ENCODE data around the gene INSYN1.
"Not testable (repeated sequence)": the region's sequence is repeated elsewhere in the genome, so short reads cannot be mapped to it uniquely, and the experiment has no call there.

The INSYN1 gene, protein sequence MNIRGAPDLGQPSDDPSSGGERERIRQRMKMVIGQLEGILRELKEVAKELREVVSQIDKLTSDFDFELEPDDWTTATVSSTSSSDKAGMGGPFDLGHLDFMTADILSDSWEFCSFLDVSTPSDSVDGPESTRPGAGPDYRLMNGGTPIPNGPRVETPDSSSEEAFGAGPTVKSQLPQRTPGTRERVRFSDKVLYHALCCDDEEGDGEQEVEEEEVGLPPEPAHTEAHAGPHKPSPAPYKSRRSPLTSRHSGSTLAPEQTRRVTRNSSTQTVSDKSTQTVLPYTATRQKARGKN

DNA sequence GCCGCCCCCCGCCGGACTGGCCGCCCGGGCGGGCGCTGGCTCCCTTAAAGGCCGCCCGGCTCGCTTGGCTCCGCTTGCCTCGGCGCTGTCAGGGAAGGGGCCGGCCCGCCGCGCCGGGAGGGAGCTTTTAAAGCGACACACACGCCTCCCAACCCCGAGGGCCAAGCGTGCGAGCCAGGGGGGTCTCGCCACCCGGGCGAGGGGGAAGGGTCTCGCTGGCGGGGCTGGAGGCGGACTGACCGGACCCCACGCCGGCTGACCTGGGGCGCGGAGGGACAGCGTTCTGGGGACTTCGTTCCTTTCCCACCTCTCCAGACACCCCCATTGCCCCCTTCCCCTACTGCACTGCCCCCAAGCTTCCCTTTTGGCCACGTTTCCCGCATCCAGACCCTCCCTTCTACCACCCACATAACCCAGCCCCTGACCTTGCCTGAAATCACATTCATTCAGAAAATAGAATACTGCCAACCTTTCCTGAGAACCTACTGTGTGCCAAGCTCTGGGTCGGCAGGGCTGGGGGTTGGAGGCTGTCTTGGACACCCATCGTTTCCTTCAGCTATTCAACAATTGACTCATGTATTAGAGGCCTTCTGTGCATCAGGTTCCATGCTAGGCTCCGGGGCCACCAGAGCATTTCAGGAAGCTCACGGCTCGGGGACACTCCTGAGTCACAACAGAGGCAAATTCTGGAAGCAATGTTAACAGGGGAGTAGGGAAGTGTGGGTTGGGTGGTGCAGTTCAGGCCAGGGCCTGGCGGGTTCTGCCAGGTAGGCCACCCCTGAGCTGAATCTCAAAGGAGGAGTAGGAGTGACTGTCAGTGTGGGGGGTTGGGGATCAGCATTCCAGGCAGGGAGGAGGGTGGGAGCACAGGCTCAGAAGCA is at the start of gene INSYN1:
Gene INSYN1, minus strand, starts transcription at position 102 of the 881 bp plus-strand sequence. CDS start 2,221 bp downstream, outside the sequence.
- DNase-seq = no peak

GRCh38 chr15:73802431-73803041 is 49.4 kb upstream of the INSYN1 start:
- no peak for DNase-seq

DNA sequence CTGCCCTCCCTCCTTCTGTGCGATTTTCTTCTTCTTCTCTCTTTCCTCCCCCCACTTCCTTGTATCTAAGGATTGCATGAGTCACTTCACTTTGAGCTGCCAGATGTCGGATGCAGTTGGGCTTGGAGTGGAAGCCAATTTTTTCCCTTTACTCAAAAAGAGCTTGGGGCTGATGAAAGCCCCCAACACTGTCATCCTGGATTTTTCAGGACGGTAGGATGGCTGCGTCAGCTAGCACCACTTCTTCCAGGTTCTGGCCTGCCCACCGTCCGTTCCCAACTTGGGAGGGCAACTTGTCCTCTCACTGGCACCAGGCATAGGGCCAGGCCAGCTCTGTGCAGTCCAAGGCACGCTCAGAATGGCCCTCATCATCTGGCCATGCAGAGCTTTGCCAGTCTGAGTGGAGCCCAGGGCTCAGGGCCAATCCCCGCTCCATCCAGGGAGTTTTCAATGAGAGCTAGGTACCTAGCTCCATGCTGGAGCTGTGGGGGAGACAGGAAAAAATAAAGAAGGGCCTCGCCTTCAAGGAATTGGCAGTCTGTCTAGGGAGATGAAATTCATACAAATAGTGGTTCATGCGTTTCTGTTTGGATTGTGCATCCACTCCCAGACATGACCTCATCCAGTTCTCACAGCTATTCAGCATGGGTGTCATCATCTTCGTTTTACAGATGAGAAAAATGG is 47.7 kb upstream of the INSYN1 start:
- no peak for DNase-seq

- DNase-seq = no peak
Observed at GRCh38 chr15:73799466-73799865, 46.3 kb upstream of the INSYN1 start.

- no peak for DNase-seq
Observed at GRCh38 chr15:73797366-73798158, 44.4 kb upstream of the INSYN1 start.

DNA sequence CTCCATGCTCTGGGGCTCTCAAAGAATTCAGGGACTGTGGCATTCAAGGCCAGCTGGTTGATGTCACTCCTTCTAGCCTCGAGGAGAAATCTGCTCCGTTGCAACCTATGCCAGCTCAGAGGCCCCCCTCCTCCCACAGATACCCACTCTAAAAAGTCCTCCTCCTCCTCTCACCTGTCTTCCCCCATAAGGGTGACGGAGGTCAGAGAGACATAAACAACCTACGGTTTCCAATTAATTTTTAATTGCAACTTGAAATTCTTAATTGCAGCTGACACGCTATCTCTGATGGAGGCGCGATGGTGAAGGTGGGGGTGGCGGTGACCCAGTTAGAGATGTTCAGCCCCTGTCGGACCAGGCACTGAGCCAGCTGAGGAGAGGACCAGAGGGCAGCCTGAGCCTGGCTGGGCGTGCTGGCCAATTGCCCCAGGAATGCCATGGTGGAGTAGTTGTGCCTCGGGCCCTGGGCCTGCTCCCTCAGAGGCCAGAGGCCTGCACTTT is 43.2 kb upstream of the INSYN1 start:
- no peak for DNase-seq

- no peak for DNase-seq
Observed at GRCh38 chr15:73794443-73795133, 41.4 kb upstream of the INSYN1 start.

DNA sequence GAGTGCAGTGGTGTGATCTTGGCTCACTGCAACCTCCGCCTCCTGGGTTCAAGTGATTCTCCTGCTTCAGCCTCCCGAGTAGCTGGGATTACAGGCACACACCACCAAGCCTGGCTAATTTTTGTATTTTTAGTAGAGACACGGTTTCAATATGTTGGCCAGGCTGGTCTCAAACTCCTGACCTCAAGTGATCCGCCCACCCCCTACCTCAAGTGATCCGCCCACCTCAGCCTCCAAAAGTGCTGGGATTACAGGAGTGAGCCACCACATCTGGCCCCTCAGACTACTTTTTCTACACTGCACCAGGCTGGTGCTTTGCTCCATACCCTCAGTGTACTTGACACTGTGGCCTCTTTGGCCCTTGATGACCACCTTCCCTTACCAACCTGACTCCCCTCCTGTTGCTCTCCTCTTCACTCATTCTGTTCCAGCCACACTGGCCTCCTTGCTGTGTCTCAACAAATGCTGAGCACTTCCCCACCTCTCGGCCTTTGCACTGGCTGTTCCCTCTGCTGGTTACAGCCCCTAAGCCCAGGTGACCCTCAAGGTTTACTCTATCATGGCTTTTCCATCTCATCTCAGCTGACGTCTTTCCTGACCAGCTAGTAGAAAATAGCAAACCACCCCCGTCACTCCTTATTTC is 39.9 kb upstream of the INSYN1 start:
- not testable (repeated sequence) for DNase-seq

GRCh38 chr15:73792415-73792814 is 39.3 kb upstream of the INSYN1 start:
- no peak for DNase-seq

GRCh38 chr15:73789521-73790240 is 36.5 kb upstream of the INSYN1 start:
- DNase-seq = no peak

DNA sequence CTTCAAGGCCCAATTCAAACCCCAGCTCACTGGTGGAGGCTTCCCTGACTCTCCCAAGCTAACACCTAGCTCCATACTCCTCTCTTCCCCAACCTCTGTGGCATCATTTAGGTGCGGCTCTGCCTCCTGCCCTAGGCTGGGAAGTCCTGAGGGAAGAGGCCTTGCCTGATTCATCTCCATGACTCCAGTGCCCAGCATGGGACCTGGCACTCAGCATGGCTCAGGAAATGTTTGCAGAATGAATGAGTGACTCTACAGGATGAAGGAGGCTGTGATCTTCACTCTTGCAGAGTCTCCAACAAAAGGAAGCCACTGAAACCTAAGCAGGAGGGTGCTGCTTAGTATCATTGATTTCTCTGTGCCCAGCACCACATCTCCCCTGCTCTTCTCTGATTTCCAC is 34.5 kb upstream of the INSYN1 start:
- DNase-seq = no peak

- DNase-seq = no peak
Observed at GRCh38 chr15:73786538-73786937, 33.4 kb upstream of the INSYN1 start.

DNA sequence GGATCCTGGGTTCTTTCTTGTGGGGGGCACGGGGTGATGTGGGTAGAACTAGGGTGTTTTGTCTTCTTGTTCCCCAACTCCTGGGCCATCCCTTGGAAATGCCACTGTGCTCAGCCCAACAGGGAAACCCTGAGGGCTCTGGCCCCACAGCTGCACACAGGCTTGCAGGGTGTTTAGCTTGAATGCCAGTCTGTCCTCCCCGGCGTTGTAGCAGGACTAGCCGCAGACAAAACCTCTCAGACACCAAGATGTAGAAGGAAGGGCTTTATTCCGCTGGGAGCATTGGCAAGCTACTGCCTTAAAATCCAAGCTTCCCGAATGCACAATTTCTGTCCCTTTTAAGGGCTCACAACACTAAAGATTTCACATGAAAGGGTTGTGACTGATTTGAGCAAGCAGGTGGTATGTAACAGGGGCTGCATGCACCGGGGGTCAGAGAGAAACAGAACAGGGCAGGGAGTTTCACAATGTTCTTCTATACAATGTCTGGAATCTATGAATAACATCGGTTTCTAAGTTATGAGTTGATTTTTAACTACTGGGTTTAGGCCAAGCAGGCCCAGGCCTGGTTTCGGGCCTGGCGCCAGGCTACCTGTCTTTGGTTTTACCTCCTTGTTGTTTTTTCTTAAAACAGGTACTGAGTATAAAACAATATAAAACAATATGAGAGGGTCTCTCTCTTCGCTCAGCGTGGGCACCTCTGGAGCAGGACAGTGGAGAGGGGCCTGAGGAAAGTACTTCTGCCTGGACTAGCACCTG is 32.3 kb upstream of the INSYN1 start:
- DNase-seq = not testable (repeated sequence)

GRCh38 chr15:73784291-73784690 is 31.1 kb upstream of the INSYN1 start:
- DNase-seq = no peak

DNA sequence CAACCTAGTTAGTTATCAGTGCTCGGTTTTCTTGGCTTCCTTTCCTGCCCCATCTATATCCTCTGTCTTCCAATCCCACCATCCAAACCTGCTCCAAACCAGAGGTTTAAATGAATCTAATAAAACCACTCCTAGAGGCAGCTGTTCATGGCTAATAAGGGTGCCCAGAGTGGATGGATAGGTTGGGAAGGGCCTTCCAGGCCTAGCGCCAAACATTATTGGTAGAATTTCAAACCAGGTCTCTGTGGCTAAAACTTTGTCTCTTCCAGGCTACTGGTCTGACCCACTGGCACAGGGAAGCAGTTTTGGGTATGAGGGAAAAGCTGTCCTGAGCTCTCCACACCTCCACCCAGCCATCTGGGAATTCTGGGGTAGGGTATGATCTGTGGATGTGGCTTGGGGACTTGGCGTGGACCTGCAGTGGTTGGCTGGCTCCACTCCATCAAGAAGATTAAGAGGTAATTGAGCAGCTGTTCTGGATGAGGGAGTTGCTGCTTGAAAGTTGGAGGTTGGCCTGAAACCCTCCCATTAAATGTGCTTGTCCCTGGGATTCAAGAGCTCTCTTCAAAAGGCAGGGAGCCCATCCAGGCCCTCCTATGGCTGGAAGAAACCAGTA is 29.3 kb upstream of the INSYN1 start:
- DNase-seq = no peak

- DNase-seq = peak in 1 of 2 experiments; percentile 6
Observed at GRCh38 chr15:73781038-73781925, 28.1 kb upstream of the INSYN1 start.

DNA sequence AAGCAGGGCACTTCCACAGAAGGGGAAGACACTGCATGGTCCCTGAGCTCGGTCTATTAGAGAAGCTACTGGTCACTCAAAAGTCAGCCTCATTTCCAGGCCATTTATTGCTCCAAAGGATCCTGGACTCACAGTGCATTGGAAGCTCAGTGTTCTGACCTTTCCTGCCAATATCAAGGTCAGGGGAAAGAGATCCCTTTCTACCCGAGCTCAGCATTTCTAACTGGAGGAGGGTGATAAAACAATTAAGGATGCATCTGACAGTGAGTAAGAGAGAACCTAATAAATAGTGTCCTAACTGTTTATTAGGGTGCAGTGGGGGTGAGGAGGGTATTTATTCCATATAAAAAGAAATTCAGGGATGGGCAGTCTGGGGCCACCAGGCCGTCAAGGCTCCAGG is 26.8 kb upstream of the INSYN1 start:
- DNase-seq = no peak

GRCh38 chr15:73777741-73778140 is 24.6 kb upstream of the INSYN1 start:
- DNase-seq = no peak

All from AML-193 (cell line).